Type B pancreatic cell (in vitro differentiated cells): ENCODE results near the gene SMAP1. TPM values are rescaled to one million over a fixed set of nuclear protein-coding genes. Genes with fewer than 3 reads are reported as not detected.

Experiments
- DNase-seq: peaks from one replicate; pipeline ENCODE4 v3.0.0; 2021; ENCODE audit warnings: mixed read lengths; ENCODE audit not compliant: unreplicated experiment; ENCODE audit errors: extremely low spot score
- H3K27ac Mint-ChIP-seq: 2 replicates; pipeline ENCODE4 v1.8.0; 2021; ENCODE audit warnings: mild to moderate bottlenecking, mixed read lengths
- H3K27me3 Mint-ChIP-seq: 2 replicates; pipeline ENCODE4 v1.8.0; 2021; ENCODE audit warnings: mixed read lengths
- H3K36me3 Mint-ChIP-seq: 2 replicates; pipeline ENCODE4 v1.8.0; 2021; ENCODE audit warnings: mixed read lengths
- H3K4me1 Mint-ChIP-seq: one replicate; pipeline ENCODE4 v1.8.0; 2021; ENCODE audit warnings: mixed read lengths; ENCODE audit not compliant: unreplicated experiment
- H3K4me3 Mint-ChIP-seq: 2 replicates; pipeline ENCODE4 v1.8.0; 2021; ENCODE audit warnings: mild to moderate bottlenecking, mixed read lengths
- H3K9me3 Mint-ChIP-seq: 2 replicates; pipeline ENCODE4 v1.8.0; 2021; ENCODE audit warnings: mixed read lengths
- total RNA-seq: library from RNA; stranded (reverse); gene quantifications from 2 replicates; pipeline ENCODE4 v1.2.1, GENCODE V29; 2021; ENCODE audit warnings: low replicate concordance
- TF ChIP-seq, protein P1 (sequence below): fragments of 200-600 bp; sonication (generic); conservative IDR thresholded peaks from 2 replicates; pipeline ENCODE4 v1.5.0; 2021; ENCODE audit warnings: antibody characterized with exemption, mild to moderate bottlenecking

The SMAP1 gene
- total RNA-seq, 1 donor from 2014 or later: 22.8 TPM

DNA sequence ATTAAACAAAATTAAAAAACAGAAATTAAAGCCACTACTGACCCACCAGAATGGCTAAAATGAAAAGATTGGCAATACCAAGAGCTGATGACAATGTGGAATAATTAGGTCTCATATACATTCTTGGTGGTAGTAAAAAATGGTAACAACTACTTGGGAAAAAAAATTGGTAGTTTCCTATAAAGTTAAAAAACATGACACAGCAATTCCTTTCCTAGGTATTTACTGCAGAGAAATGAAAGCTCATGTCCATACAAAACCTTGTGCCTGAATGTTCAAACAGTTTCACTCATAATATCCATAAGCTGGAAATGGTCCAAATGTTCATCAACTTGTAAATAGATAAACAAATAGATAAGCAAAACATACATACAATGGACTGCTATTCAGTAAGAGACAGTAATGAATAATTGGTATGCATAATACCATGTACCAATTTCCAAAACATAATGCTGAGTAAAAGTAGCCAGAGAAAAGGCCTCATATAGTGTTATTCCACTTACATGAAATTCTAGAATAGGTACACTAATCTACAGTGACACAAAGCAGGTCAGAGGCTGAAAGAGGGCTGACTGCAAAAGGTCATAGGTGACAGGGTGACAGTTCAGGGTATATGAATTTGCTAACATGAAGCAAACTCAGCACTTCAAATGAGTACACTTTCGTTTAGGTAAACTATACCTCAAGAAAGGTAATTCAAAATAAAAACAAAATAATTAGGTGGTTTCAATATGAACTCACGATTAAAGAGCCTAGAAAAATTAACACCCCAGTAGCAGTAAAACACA, 236.2 kb downstream of the SMAP1 start:
- peaks cover 4% of the 10 kb centered on the region for H3K4me1 Mint-ChIP-seq
- no peaks in the 10 kb centered on the region for H3K27me3 Mint-ChIP-seq
- DNase-seq: no peak
- H3K9me3 Mint-ChIP-seq: no peaks in the 10 kb centered on the region
- H3K27ac Mint-ChIP-seq: no peak overlapping the region
- no peaks in the 10 kb centered on the region for H3K36me3 Mint-ChIP-seq
- H3K4me3 Mint-ChIP-seq: no peak overlapping the region
- TF ChIP-seq, protein P1, sequence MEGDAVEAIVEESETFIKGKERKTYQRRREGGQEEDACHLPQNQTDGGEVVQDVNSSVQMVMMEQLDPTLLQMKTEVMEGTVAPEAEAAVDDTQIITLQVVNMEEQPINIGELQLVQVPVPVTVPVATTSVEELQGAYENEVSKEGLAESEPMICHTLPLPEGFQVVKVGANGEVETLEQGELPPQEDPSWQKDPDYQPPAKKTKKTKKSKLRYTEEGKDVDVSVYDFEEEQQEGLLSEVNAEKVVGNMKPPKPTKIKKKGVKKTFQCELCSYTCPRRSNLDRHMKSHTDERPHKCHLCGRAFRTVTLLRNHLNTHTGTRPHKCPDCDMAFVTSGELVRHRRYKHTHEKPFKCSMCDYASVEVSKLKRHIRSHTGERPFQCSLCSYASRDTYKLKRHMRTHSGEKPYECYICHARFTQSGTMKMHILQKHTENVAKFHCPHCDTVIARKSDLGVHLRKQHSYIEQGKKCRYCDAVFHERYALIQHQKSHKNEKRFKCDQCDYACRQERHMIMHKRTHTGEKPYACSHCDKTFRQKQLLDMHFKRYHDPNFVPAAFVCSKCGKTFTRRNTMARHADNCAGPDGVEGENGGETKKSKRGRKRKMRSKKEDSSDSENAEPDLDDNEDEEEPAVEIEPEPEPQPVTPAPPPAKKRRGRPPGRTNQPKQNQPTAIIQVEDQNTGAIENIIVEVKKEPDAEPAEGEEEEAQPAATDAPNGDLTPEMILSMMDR: no peak

DNA sequence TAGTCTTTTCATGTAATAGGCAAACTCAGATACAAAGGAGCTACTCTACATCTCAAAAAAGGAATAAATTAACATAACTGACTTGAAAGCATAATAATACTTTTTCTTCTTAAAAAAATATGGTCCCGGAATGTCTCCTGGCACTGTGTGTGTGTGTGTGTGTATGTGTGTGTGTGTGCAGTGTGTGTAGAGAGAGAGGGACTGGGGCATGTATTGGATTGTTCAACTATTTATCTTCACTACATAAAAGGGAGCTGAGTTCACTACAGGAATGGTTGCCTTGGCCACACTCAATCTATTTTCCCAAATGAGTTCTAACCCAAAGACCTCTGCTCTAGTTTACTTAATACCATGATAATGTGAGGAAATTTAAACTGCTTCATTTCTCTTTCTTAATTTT, 238.1 kb downstream of the SMAP1 start:
- no peaks in the 10 kb centered on the region for H3K36me3 Mint-ChIP-seq
- TF ChIP-seq, protein P1: no peak
- no peak overlapping the region for H3K27ac Mint-ChIP-seq
- H3K9me3 Mint-ChIP-seq: no peaks in the 10 kb centered on the region
- no peak for DNase-seq
- H3K4me1 Mint-ChIP-seq: no peaks in the 10 kb centered on the region
- H3K27me3 Mint-ChIP-seq: no peaks in the 10 kb centered on the region
- no peak overlapping the region for H3K4me3 Mint-ChIP-seq

Other genes with a start within 250 kb of the SMAP1 start
- gene SDHAF4, start 101.0 kb upstream of the SMAP1 start, total RNA-seq: 13.6 and 17.6 TPM in 2 replicates